Measurements from ENCODE around the gene SYNDIG1.

Gene SYNDIG1

DNA sequence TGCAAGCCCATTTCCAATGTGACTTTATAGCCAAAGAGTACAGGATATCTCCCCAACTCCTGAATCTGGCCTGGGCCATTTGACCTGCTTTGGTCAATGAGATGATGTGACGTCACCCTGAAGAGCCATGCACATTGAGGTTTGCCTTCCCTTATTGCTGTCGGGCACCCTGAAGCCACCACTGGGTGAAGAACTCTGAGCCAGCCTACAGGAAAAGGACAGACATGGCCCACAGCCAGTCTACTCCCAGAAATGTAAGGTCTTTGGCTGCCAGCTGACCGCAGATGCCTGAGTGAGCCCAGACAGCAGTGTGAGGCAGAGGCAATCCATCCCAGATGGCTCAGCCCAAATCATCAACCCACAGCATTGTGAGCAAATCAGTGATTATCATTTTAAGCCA, 3.7 kb upstream of the SYNDIG1 start:
- DNase-seq, result no peak
- in situ Hi-C loops (cut with HindIII; ENCODE audit: low pct_ligation_motif_present, low pct_unique_long_range_greater_than_20kb, low sequenced_read_pairs), result no loop called here

DNA sequence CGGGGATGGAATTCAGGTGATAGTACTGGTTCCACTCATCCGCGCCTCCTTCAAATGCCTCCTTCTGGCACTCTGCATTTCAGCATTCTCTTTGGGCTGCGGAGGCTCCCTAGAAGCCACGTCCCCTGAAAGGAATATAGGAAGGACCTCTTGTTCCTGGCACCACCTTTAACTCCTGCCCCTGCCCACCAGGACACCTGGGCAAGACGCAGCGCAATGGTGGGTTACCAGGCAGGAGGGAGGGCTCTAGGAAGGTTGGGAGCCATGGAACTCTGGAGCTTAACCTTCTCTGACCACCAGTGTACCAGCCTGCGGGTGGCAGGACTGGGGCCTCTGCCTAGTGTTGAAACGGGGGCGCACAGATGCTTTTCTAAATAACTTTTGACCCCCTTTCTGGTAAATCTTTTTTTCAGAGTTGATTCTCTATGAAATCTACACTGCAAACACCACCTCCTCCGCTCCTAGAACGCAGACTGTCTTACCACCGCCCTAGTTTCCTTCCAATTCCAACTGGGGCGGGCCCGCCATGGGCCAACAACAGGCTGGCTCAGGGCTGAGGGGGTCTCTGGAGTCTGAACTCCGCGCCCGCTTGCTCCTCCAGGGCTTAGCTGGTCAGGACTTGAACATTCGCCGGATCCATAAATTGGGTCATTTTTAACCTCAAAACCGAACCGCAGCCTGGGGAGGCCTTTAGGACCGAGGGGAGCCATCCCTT, 871 bp upstream of the SYNDIG1 start:
- in situ Hi-C loops (cut with HindIII; ENCODE audit: low pct_ligation_motif_present, low pct_unique_long_range_greater_than_20kb, low sequenced_read_pairs), result no loop called here
- no peak for DNase-seq

DNA sequence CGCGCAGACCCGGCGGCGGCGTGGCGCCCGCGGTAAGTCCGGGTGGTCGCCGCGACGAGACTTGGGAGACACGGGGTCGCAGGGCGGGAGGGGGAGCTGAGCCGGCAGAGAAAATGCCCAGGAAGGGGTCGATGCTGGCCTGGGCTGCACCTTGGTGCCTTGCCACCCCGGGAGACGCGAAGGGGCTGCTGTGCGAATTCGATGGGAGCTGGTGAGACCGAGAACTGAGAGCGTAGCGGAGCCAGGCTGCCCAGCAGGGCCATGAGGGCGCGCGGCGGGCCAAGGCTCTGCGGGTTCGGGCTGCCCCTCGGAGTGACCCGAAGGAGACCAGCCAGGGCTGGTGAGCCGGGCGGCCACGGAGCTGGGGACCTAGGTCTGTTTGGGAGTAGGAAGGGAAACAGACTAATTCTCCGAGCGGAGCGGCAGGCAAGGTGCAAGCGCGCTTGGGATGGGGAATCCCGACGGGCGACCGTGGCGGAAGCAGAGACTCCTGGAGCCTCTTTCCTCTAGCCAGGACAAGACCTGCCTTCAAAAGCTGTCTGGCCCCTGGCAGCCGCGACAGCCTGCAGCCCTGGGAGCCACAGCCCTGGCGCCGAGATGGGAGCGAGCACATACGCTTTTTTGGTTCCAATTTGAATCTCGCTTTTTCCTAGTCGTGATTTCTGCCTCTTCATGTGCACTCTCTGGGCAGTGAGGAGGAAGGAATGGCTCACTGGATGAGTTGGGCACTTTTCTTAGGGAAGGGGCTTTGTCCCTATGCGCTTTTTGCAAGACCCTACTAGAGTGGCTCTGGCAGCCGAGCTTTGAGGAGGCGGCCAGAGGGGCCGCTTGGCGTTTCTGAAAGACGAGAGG, 691 bp downstream of the SYNDIG1 start:
- DNase-seq, result no peak
- in situ Hi-C loops (cut with HindIII; ENCODE audit: low pct_ligation_motif_present, low pct_unique_long_range_greater_than_20kb, low sequenced_read_pairs), result no loop called here

DNA sequence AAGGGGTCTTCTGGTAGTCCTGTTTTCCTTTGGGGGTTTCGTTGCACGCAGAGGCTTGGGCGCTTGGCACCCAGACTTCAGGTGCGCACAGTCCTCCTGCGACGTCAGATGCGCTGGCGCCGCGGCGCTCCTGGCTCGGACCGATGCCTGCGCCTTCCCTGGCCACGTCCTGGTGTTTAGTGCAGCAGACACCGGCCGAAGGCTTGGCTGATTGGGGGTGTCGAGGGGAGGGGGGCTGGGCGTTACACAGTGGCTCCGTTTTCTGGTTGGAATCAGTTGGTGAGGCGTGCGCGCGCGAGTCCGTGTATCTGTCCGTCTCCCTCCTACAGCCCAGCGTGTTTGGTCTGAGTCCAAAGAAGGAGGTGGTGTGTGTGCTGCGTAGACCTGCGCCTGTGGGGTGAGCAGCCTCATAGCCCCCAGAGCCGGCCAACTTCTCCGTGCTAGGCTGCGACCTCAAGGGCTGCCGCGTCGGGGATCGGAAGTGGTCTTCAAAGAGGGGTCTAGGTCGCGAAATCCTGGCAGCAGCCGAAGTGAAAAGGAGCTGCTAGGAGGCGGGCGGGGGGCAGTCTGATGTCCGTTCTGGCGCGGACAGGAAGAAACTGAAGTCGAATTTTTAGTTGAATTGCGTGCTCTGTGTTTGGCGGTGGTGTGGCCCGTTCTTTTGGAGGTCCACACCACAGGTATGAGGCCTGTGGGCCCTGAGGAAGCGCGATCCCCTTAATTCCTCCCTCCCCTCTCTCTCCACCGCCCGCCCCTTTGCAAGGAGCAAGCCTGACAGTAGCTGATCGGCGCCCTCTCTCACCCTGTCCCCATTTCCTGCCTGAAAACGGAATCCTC, 1.5 kb downstream of the SYNDIG1 start:
- in situ Hi-C loops (cut with HindIII; ENCODE audit: low pct_ligation_motif_present, low pct_unique_long_range_greater_than_20kb, low sequenced_read_pairs), result no loop called here
- no peak for DNase-seq

DNA sequence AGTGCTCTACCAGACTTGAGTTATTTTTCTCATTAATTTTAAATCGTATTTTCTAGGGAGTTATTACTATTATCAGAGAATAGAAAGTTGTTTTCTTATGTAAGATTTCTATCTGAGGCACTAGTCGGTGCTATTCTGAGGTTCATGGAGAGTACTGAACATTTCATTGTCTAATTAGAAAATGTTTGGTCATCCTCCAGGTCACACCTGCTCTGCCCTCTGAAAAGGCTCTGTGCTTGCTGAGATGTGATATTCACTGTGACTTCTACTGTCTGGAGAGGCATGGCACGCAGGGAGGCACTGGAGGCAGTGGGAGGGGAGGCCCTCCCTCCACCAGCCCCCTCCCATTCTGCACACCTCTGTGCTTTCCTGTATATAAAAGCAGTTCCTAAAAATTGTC, 3.0 kb downstream of the SYNDIG1 start:
- in situ Hi-C loops (cut with HindIII; ENCODE audit: low pct_ligation_motif_present, low pct_unique_long_range_greater_than_20kb, low sequenced_read_pairs), result no loop called here
- DNase-seq, result no peak

DNA sequence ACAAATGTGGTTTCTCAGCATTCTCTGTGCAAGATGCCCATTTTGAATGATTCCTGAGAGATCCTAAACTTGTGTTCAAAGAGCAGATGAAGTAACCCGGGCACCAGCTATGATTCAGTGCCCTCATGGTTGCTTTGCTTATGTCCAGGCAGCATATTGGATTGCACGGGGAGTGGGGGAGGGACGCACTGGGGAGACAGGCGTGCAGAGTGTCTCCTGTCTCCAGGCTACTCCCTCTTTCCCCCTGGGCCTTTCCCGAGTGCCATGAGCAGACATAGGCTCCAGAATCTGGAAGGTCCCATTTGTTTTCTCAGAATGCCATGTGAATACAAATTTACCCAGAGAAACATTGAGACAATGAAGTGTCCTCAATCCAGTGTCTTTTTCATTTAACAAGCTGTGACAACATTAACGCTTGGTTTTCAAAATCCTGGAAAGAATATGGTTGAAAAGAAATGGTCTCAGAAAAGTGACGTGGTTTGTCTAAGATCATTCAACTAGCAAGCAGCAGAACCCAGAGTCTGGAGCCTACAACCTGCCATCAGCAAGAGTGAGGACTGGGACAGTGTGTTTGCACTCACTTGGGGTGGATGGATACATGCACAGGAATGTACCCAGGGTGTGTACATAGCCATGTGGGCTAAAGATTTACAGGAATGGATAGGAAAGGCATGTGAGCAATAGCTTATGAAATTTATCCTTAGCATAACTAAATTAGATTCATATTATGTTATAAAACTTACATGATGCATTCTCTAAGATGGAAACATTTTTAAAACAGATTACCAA, 4.2 kb downstream of the SYNDIG1 start:
- DNase-seq, result no peak
- in situ Hi-C loops (cut with HindIII; ENCODE audit: low pct_ligation_motif_present, low pct_unique_long_range_greater_than_20kb, low sequenced_read_pairs), result no loop called here

DNA sequence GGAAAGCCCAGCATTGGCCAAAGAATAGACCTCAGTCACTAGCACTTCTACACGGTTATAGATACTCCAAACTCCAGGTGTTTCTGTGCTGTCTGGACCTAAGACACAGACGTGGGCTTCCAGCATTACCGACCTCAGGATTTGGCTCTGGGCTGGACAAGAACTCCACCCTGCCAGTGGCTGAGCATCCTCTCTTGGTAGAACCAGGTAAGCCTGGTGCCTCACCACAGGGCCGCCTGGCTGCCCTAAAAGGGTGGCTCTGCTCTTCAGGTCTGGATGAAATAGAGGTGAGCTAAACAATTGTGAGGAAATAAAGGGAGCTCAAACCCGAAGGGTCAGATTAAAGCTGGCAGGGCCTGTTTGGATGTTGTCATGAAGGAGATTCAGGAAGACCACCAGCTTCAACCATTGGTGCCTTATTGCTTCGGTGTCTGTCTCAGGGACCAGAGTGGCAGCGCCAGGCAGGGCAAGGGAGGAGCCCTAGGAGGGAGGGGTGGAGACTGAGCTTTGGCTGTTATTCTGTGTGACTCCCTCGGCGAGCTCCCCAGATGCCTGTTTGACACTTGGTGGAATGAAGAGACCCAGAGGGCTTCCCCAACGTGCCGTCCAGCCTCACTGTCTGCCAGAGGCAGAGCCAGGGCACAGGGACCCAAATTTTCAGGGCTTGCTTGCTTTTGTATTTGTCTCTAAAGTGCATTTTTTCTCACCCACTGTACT, 8.6 kb downstream of the SYNDIG1 start:
- no peak for DNase-seq
- in situ Hi-C loops (cut with HindIII; ENCODE audit: low pct_ligation_motif_present, low pct_unique_long_range_greater_than_20kb, low sequenced_read_pairs), result no loop called here

DNA sequence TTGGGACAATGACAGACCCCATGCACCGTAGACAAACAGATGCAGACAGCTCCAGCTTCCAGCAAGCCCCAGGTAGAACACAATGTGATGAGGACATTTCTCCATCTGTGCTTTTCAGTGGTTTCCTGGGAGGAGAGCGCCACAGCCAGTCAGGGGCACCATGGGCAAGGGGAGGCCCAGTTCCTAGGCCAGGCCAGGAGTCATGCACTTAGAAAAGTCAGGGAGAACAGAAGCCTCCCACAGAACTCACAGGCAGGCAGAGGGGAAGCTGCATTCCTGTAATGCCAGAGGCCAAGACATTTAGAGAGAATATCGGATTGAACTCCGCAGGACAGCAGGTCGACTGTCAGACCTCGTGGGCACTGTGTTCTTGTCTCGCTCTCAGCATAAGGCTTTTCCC, 9.2 kb downstream of the SYNDIG1 start:
- in situ Hi-C loops (cut with HindIII; ENCODE audit: low pct_ligation_motif_present, low pct_unique_long_range_greater_than_20kb, low sequenced_read_pairs), result no loop called here
- DNase-seq, result no peak

DNA sequence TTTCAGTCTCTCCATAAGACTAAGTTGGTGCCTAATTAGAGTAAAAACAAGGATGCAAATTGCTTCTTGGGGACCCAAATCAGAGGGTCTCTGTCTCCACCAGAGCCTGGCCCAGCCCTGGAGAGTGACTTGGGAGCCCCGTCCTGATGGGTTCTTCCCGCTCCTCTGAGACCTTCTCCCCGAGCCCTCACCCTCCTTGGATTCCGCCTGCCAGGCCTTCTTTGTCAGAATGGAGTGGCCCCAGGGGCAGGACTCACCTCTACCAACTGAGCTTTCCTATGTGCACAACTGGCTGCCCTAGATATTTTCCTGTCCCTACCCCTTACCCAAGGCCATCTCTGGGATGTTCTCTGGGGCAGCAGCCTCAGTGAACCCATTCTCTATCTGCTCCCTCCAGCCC, 9.7 kb downstream of the SYNDIG1 start:
- DNase-seq, result no peak
- in situ Hi-C loops (cut with HindIII; ENCODE audit: low pct_ligation_motif_present, low pct_unique_long_range_greater_than_20kb, low sequenced_read_pairs), result no loop called here

DNA sequence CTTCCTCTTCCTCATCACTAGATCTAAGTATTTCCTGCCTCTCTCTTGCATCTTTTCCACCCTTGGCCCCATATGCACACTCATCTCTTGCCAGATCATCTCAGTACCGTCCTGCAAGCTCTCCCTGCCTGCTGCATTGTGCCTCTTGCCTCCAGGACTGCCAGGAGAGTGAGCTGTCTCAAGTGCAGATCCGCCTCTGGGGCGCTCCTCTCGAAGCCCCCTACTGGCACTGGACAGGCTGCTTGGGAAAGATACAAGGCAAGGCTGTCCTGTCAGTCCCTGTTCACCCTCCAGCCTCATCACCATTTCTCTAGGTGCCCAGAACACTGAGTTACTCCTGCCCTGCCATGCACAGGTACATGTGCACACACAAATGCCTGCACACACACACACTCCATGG, 10.2 kb downstream of the SYNDIG1 start:
- no peak for DNase-seq
- in situ Hi-C loops (cut with HindIII; ENCODE audit: low pct_ligation_motif_present, low pct_unique_long_range_greater_than_20kb, low sequenced_read_pairs), result no loop called here

DNA sequence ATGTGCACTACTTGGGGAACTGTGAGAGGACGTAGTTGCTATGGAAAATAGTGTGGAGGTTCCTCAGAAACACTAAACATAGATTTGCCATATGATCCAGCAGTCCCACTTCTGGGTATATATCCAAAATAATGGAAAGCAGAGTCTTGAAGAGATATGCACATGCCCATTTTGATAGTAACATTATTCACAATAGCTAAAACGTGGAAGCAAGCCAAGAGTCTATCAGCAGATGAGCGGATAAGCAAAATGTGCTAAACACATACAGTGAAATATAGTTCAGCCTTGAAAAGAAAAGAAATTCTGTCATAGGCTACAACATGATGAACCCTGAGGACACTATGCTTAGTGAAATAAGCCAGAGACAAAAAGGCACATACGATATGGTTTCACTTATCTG, 11.1 kb downstream of the SYNDIG1 start:
- DNase-seq, result no peak
- in situ Hi-C loops (cut with HindIII; ENCODE audit: low pct_ligation_motif_present, low pct_unique_long_range_greater_than_20kb, low sequenced_read_pairs), result no loop called here

DNA sequence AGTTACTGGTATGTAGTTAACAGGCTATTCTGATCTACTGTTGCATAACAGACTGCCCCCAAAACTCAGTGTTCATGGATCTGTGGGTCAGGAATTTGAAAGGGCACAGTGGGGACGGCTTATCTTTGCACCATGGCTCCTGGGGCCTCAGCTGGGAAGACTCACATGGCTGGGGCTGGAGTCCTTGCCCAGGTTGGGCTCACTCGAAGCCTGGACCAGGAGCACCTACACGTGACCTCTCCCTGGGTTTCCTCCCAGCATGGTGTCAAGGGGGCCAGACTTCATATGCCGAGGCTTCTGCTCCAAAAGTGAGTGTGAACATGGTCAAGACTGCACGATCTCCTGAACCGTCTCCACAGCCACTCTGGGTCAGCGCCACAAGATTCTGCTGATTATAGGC, 11.7 kb downstream of the SYNDIG1 start:
- in situ Hi-C loops (cut with HindIII; ENCODE audit: low pct_ligation_motif_present, low pct_unique_long_range_greater_than_20kb, low sequenced_read_pairs), result no loop called here
- no peak for DNase-seq

DNA sequence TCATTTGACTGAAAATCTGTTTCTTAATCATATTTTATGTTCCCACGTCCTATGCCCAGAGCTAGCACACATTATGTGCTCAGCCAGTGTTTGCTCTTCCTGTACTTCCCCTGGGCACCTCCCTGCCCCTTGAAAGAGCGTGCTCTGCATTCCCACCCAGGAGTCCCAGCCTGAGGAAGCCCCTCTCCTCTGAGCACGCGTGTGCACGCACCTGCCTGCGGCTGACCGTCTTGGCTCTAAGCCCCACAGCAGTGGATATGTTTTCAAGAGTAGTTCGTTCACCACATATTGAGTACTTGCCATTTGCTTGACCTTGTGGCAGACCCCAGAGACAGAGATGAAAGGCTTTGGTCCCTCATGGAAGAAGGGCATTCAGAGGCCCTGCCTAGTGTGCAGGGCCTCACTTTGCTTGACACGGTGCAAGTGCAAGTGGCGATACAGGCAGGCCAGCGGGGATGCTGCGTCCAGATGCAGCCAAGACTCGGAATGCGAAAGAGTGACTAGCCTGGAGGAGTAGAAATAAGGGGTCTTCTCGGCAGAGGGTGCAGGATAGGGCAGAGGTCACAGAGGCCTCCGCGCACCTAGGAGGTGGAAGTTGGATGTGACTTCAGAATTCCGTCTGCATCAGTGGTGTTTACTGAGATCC, 14.1 kb downstream of the SYNDIG1 start:
- in situ Hi-C loops (cut with HindIII; ENCODE audit: low pct_ligation_motif_present, low pct_unique_long_range_greater_than_20kb, low sequenced_read_pairs), result no loop called here
- no peak for DNase-seq

DNA sequence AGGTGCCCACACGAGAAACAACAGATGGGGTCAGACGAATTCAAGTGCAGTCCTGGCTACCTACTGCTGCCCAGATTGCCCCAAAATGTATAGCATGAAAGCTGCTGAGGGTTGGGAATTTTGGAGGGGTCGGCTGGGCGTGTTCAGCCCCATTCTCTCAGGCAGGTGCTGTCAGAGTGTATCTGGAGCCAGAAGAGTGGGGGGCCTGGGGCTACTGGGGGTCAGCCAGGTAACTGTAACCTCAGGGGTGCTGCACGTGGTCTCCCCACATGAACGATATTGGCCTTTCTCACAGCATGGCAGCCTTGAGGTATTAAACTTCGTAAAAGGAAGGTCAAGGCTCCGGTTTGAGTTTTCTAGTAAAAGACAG, 14.6 kb downstream of the SYNDIG1 start:
- DNase-seq, result no peak
- in situ Hi-C loops (cut with HindIII; ENCODE audit: low pct_ligation_motif_present, low pct_unique_long_range_greater_than_20kb, low sequenced_read_pairs), result no loop called here

DNA sequence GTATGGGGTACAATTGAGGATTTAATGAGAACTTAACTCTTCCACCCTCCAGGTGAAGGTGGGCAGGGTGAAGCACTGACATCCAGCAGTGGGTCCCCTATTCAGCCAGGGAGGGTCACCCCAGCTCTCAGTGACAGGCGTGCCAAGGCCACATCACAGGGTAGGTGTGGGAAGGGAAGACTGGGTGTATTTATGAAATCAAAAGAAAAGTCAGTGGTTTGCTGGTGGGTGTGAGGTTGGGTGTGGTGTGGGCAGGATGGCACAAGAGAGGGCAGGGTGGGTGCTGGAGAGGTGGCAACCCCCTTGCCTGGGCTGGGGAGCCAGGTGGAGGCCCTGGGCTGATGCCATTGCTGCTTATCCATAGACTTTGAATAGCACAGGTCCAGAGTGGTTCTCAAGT, 16.6 kb downstream of the SYNDIG1 start:
- no peak for DNase-seq
- in situ Hi-C loops (cut with HindIII; ENCODE audit: low pct_ligation_motif_present, low pct_unique_long_range_greater_than_20kb, low sequenced_read_pairs), result no loop called here

DNA sequence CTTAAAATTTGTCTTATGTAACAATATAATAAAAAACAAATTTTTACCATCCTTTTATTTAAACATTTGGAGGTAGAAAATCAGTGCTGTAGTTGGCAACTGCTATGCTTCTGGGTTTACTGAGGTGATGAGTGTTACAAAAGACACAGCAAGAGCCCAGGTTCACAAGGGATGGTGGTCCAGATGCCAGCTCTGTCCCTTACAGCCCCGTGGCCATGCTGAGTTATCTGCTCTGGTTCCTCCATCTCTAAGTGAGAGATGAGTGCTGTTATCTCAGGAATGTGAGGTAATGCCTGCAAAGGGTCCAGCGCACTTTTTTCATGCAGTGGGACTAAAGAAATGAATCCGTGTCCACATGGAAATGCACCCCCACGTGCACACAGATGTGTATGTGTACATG, 17.8 kb downstream of the SYNDIG1 start:
- DNase-seq, result no peak
- in situ Hi-C loops (cut with HindIII; ENCODE audit: low pct_ligation_motif_present, low pct_unique_long_range_greater_than_20kb, low sequenced_read_pairs), result no loop called here

DNA sequence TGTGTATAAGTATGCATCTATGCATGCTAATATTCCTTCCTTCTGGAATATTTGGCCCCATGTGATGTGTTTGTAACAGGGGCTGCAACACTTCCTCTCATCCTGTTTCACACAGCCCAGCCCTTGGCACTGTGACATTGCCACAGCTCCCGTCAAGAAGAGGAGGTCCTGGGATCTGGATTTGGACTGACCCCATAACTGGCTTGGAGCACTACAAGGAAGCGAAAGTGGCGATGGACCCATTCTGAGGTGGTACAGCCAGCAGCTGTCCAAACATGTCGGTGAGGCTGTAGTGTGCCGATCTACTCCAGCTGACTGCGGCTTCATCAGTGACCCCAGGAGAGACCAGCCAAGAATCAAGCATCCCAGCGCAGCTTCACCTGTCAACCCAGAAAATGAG, 18.2 kb downstream of the SYNDIG1 start:
- in situ Hi-C loops (cut with HindIII; ENCODE audit: low pct_ligation_motif_present, low pct_unique_long_range_greater_than_20kb, low sequenced_read_pairs), result no loop called here
- no peak for DNase-seq
